Caco-2 (cell line): Measurements from ENCODE around the gene PTGIS. TPM values are rescaled to one million over a fixed set of nuclear protein-coding genes. Genes with fewer than 3 reads are reported as not detected.

Source experiments
- BruUV-seq: library from RNA; stranded (reverse); fragments of 400-500 nt; replicated peaks from 2 replicates; lab custom pipeline; 2021; lab: Mats Ljungman, UMichigan
- CTCF ChIA-PET: fragments of 300-600 bp; sonication (Branson Sonifier 250); formaldehyde crosslinking; loops from one replicate; lab custom pipeline; 2022; ENCODE audit warnings: antibody characterized with exemption; lab: Charles Lee
- POLR2A ChIA-PET: fragments of 300-600 bp; sonication (Branson Sonifier 250); formaldehyde crosslinking; loops from one replicate; lab custom pipeline; 2022; ENCODE audit warnings: antibody characterized with exemption; lab: Charles Lee
- DNase-seq, 2 experiments: peaks; one replicate each; pipeline versions ENCODE4 v3.0.0 to v3.0.0-alpha.2; 2020 to 2022
- H3K27me3 ChIP-seq: replicated peaks from 2 replicates; pipeline ENCODE4 v1.6.0; 2011; ENCODE audit warnings: low read length; ENCODE audit not compliant: control insufficient read depth, insufficient read depth
- H3K36me3 ChIP-seq: 2 replicates; pipeline ENCODE4 v1.5.1; 2011; ENCODE audit warnings: low read length; ENCODE audit not compliant: control insufficient read depth, insufficient read depth
- H3K4me1 ChIP-seq: fragments of 250-450 bp; sonication (Bioruptor Pico); 2 replicates; pipeline ENCODE4 v1.5.1; 2020; ENCODE audit warnings: mild to moderate bottlenecking
- H3K4me3 ChIP-seq: 2 replicates; pipeline ENCODE4 v1.5.1; 2011; ENCODE audit warnings: low read depth, mild to moderate bottlenecking, control low read depth, low read length
- H3K9me3 ChIP-seq: fragments of 250-450 bp; sonication (Bioruptor Pico); 2 replicates; pipeline ENCODE4 v1.5.1; 2020; ENCODE audit warnings: mild to moderate bottlenecking, moderate library complexity
- H3K27ac Mint-ChIP-seq: one replicate; pipeline ENCODE4 v1.8.0; 2022; ENCODE audit warnings: mixed read lengths; ENCODE audit not compliant: unreplicated experiment
- H3K27me3 Mint-ChIP-seq: one replicate; pipeline ENCODE4 v1.8.0; 2022; ENCODE audit warnings: mixed read lengths; ENCODE audit not compliant: insufficient read depth, unreplicated experiment
- H3K36me3 Mint-ChIP-seq: one replicate; pipeline ENCODE4 v1.8.0; 2022; ENCODE audit warnings: mild to moderate bottlenecking, mixed read lengths; ENCODE audit not compliant: insufficient read depth, unreplicated experiment
- H3K4me1 Mint-ChIP-seq: one replicate; pipeline ENCODE4 v1.8.0; 2022; ENCODE audit warnings: low read depth, mixed read lengths; ENCODE audit not compliant: unreplicated experiment
- H3K4me3 Mint-ChIP-seq: one replicate; pipeline ENCODE4 v1.8.0; 2022; ENCODE audit warnings: mild to moderate bottlenecking, moderate library complexity, mixed read lengths; ENCODE audit not compliant: unreplicated experiment
- H3K9me3 Mint-ChIP-seq: one replicate; pipeline ENCODE4 v1.8.0; 2022; ENCODE audit warnings: mixed read lengths; ENCODE audit not compliant: unreplicated experiment
- intact Hi-C: fragments of 100-400 bp; cut with micrococcal nuclease; formaldehyde crosslinking; loops from one replicate; pipeline ENCODE4 v1.10.0; 2022; ENCODE audit not compliant: unreplicated experiment
- total RNA-seq: library from RNA; stranded (reverse); gene quantifications from 2 replicates; pipeline ENCODE4 v1.2.3, GENCODE V29; 2022
- TF ChIP-seq, protein P1 (sequence below), 2 experiments: fragments of 200-600 bp in 1 of 2; IDR thresholded peaks; 1 replicate in 1 of 2; 2 replicates in 1 of 2; pipeline versions ENCODE4 v1.5.1 to v1.8.0; 2011 to 2022; ENCODE audit warnings: antibody characterized with exemption in 1 of 2, control low read depth in 1 of 2, inconsistent platforms in 1 of 2, low read depth in 1 of 2, low read length in 1 of 2, mild to moderate bottlenecking in 1 of 2, moderate library complexity in 1 of 2; ENCODE audit not compliant: insufficient read depth in 1 of 2, severe bottlenecking in 1 of 2, unreplicated experiment in 1 of 2

Gene PTGIS
- total RNA-seq, 1 experiment from 2014 or later = 2.7 TPM

DNA sequence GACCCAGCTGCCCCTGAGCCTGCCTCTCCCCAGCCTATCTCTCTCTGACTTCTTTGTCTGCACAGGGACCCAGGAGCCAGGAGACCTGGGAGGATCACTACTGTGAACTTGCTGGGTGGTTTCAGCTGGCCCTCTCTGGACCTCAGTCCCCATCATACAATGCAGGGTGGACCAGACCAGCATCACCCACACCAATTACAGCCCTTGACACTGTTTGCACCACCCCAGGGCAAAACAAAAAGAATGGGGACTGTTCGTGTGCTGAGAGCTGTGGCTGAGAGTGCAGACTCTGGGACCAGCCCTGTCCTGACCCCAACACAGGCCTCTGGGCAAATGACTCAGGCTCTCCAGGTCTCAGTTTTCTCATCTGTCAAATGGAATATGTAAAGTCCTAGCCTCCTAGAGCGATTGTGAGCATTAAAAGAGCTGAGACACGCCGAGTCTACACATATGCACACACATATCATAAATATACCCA is 25.4 kb downstream of the PTGIS start:
- no TSS peak for BruUV-seq
- Mint-ChIP-seq H3K4me3 (no peak overlapping the region), H3K4me1 (peaks cover 11% of the 10 kb centered on the region), H3K27ac (no peak overlapping the region), H3K27me3 (no peaks in the 10 kb centered on the region), H3K9me3 (no peaks in the 10 kb centered on the region), H3K36me3 (no peaks in the 10 kb centered on the region)
- TF ChIP-seq, protein P1, sequence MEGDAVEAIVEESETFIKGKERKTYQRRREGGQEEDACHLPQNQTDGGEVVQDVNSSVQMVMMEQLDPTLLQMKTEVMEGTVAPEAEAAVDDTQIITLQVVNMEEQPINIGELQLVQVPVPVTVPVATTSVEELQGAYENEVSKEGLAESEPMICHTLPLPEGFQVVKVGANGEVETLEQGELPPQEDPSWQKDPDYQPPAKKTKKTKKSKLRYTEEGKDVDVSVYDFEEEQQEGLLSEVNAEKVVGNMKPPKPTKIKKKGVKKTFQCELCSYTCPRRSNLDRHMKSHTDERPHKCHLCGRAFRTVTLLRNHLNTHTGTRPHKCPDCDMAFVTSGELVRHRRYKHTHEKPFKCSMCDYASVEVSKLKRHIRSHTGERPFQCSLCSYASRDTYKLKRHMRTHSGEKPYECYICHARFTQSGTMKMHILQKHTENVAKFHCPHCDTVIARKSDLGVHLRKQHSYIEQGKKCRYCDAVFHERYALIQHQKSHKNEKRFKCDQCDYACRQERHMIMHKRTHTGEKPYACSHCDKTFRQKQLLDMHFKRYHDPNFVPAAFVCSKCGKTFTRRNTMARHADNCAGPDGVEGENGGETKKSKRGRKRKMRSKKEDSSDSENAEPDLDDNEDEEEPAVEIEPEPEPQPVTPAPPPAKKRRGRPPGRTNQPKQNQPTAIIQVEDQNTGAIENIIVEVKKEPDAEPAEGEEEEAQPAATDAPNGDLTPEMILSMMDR (IDR thresholded peaks at IDR 0.05; ENCODE audit: insufficient read depth in 1 of 2, low read depth in 1 of 2, low read length in 1 of 2, severe bottlenecking in 1 of 2, unreplicated experiment in 1 of 2) = no peak
- H3K36me3 ChIP-seq = no peaks in the 10 kb centered on the region
- POLR2A ChIA-PET = no interaction called here
- intact Hi-C loops = loop anchor here (2.0 kb wide), 1 partner anchor 304 kb away; no protein-coding TSS in a partner anchor
- H3K27me3 ChIP-seq = no peaks in the 10 kb centered on the region
- H3K9me3 ChIP-seq = peaks cover 7% of the 10 kb centered on the region
- peaks cover 5% of the 10 kb centered on the region; the same call in 1 of the 2 replicates for H3K4me1 ChIP-seq
- H3K4me3 ChIP-seq = no peak overlapping the region
- DNase-seq = peak in 1 of 2 experiments; percentile 49
- CTCF ChIA-PET = interaction anchor here (1.1 to 11.3 kb wide), 9 partner anchors 9 to 191 kb away, joined by 3 to 572 read pairs (median 12); no protein-coding TSS in a partner anchor

DNA sequence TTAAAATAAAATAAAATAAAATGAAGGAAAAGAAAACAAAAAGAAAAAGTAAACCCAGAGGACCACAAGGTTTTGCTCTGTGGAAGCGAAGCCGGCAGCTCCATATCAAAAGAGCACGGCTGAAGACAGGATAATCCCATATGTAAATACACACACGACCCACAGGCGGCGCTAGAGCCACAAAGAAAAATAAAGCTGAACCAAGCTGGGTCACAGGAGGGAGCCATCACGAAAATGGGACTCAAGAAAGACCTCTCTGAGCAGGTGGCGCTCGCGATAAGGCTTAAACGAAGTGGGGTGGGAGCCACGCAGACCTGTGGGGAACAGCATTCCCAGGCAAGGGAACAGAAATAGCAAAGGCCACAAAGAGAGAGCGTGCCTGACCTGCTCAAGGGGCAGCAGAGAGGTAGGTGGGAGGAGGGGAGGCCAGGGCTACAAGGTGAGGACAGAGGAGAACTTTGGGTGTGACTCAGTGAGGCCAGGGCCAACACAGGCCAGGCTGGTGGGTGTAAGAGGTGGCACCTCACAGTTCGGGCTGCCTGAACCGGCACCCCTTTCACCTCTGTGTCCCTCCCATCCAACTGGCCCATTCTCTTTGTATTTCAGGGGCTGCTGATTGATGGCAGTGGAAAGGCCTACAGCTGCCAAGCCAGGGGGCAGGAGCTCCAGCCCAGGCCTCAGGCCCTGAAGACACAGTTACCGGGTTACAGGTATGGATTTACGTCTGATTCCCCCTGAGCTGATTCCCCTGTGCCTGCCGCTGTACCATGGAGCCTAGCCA is 26.0 kb downstream of the PTGIS start:
- no TSS peak for BruUV-seq
- H3K27me3 Mint-ChIP-seq = no peaks in the 10 kb centered on the region
- TF ChIP-seq, protein P1 (IDR thresholded peaks at IDR 0.05; ENCODE audit: insufficient read depth in 1 of 2, low read depth in 1 of 2, low read length in 1 of 2, severe bottlenecking in 1 of 2, unreplicated experiment in 1 of 2) = peak; percentile 96 to 99
- H3K9me3 Mint-ChIP-seq = no peaks in the 10 kb centered on the region
- Histone ChIP-seq H3K9me3 (peaks cover 7% of the 10 kb centered on the region), H3K4me1 (peaks cover 5% of the 10 kb centered on the region; the same call in 1 of the 2 replicates), H3K27me3 (no peaks in the 10 kb centered on the region), H3K36me3 (no peaks in the 10 kb centered on the region), H3K4me3 (no peak overlapping the region)
- no peak overlapping the region for H3K4me3 Mint-ChIP-seq
- intact Hi-C loops = loop anchor here (1.0 to 2.0 kb wide), 4 partner anchors 41 to 305 kb away; no protein-coding TSS in a partner anchor
- H3K36me3 Mint-ChIP-seq = no peaks in the 10 kb centered on the region
- ChIA-PET POLR2A (interaction anchor here (0.5 to 0.6 kb wide), 2 partner anchors 116 to 883 kb away, joined by 3 to 7 read pairs; no protein-coding TSS in a partner anchor), CTCF (interaction anchor here (0.5 to 11.3 kb wide), 44 partner anchors 9 to 374 kb away, joined by 3 to 572 read pairs (median 4); no protein-coding TSS in a partner anchor)
- DNase-seq = peak; percentile 88 to 89
- no peak overlapping the region for H3K27ac Mint-ChIP-seq
- H3K4me1 Mint-ChIP-seq = peaks cover 11% of the 10 kb centered on the region
